ENCODE measurements around the gene BRD3.

BRD3 gene

DNA sequence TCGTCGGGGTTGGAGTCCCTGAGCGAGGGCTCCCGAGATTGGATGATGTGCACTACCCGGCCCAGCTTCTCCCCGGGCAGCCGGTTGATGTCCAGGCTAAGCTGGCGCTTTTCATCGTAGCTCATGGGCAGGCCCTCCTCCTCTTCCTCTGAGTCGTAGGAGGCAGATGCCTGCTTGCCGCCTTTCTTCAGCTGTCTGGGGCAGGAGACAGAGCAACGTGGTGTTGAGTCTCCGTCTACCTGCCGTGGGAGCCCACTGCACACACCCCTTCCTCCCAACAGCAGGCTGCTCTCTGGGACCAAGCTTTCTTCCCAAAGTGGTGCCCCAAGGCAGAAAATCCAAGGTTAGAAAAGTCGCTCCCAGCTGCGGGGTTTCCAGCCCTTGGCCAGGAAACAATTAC lies 31.7 kb downstream of the BRD3 start:
- Histone ChIP-seq H3K4me1 (ENCODE audit: control insufficient read depth in 1 of 2, insufficient read depth in 1 of 2, low read depth in 1 of 2, low read length in 1 of 2) (no peaks in the 10 kb centered on the region), H3K36me3 (peaks cover 84% of the 10 kb centered on the region), H3K4me3 (ENCODE audit: low read depth in 1 of 2, low read length in 1 of 2) (no peak overlapping the region), H3K27me3 (no peaks in the 10 kb centered on the region), H3K9me3 (no peaks in the 10 kb centered on the region), H3K27ac (no peak overlapping the region)
- TF ChIP-seq CTCF (IDR thresholded peaks at IDR 0.05): no peak

DNA sequence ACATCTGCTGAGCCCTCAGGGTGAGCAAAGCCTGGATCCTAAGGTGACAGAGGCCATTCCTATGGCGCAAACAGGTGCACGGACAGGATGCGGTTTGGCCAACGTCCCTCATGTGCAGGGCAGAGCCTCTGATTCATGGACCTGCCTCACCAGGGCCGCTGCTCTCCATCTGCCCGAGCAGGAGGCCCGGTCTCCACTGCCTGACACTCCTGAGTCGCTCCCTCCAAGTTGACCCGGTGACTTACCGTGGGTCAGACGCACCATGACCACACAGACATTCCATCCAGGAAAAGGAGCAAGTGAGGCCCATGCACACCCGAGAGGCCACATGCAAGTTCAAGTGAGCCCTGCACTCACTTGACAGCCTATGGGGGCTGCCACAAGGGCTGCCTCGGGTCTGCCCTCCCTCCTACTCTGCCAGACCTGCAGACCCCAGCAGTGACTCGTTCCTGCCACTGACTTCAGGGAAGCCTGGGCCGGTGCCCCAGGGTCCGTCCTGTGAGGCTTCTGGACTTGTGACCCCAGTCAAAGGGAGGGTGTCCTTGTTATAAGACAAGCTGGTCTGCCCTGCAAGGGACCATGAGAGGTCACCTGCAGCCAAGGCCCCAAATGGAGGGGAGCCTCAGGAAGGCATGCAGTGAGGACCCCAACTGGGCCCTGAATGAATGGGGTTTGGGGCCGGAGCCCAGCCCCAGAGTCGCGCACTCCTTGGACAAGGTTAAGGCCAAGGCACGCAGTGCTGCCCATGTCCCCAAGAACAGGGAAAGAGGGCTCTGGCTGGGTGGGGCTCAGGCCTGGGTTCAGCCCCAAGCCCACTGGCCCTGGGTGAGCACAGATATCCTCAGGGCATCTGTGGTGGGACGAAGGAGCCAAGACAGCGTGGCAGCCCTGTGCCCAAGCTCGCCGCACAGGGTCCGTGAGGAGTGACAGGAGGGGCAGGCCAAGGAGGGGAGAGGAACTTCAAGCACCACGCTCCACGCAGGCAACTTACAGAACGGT lies 32.5 kb downstream of the BRD3 start:
- H3K27me3 ChIP-seq: no peaks in the 10 kb centered on the region
- no peaks in the 10 kb centered on the region for H3K9me3 ChIP-seq
- H3K36me3 ChIP-seq: peaks cover 84% of the 10 kb centered on the region
- H3K4me3 ChIP-seq (ENCODE audit: low read depth in 1 of 2, low read length in 1 of 2): no peak overlapping the region
- H3K27ac ChIP-seq: no peak overlapping the region
- no peaks in the 10 kb centered on the region for H3K4me1 ChIP-seq (ENCODE audit: control insufficient read depth in 1 of 2, insufficient read depth in 1 of 2, low read depth in 1 of 2, low read length in 1 of 2)
- TF ChIP-seq CTCF (IDR thresholded peaks at IDR 0.05): no peak

- no peaks in the 10 kb centered on the region for H3K9me3 ChIP-seq
- no peak overlapping the region for H3K4me3 ChIP-seq (ENCODE audit: low read depth in 1 of 2, low read length in 1 of 2)
- TF ChIP-seq CTCF (IDR thresholded peaks at IDR 0.05): no peak
- no peaks in the 10 kb centered on the region for H3K27me3 ChIP-seq
- no peak overlapping the region for H3K27ac ChIP-seq
- no peaks in the 10 kb centered on the region for H3K4me1 ChIP-seq (ENCODE audit: control insufficient read depth in 1 of 2, insufficient read depth in 1 of 2, low read depth in 1 of 2, low read length in 1 of 2)
- peaks cover 82% of the 10 kb centered on the region for H3K36me3 ChIP-seq
Measured at GRCh38 chr9:134034215-134035040, 33.4 kb downstream of the BRD3 start.

DNA sequence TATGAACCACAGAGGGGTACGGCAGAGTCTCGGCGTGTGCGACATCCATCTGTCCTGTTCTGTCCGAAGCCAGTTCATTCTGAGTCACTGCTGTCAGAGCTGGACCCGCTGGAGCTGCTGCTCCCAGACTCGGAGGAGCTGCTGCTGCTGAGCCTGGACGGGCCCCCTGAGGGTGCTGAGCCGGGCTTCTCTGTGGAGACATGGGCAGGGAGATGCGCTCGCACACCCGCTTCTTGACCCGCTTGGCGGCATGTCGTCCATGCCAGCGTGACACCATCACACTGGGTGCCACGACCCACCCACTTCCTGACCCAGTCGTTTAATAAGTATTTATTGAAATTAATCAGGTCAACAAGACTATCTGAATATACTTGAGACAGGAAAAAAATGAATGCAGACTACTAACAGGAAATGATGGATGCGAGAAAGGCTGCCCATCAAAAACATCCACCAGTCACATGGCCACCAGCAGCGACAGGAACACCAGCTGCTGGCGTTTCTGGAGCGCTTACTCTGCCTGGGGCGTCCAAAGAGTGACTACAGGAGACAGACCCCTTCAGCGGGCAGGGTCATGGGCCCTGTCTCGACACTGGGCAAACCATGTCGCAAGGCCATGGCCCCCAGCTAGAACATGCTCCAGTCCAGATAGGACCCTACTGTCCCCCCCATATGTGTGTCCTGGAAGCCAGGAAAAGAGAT lies 34.2 kb downstream of the BRD3 start:
- peaks cover 82% of the 10 kb centered on the region for H3K36me3 ChIP-seq
- H3K27ac ChIP-seq: no peak overlapping the region
- TF ChIP-seq CTCF (IDR thresholded peaks at IDR 0.05): no peak
- no peaks in the 10 kb centered on the region for H3K4me1 ChIP-seq (ENCODE audit: control insufficient read depth in 1 of 2, insufficient read depth in 1 of 2, low read depth in 1 of 2, low read length in 1 of 2)
- H3K4me3 ChIP-seq (ENCODE audit: low read depth in 1 of 2, low read length in 1 of 2): no peak overlapping the region
- H3K9me3 ChIP-seq: no peaks in the 10 kb centered on the region
- no peaks in the 10 kb centered on the region for H3K27me3 ChIP-seq

DNA sequence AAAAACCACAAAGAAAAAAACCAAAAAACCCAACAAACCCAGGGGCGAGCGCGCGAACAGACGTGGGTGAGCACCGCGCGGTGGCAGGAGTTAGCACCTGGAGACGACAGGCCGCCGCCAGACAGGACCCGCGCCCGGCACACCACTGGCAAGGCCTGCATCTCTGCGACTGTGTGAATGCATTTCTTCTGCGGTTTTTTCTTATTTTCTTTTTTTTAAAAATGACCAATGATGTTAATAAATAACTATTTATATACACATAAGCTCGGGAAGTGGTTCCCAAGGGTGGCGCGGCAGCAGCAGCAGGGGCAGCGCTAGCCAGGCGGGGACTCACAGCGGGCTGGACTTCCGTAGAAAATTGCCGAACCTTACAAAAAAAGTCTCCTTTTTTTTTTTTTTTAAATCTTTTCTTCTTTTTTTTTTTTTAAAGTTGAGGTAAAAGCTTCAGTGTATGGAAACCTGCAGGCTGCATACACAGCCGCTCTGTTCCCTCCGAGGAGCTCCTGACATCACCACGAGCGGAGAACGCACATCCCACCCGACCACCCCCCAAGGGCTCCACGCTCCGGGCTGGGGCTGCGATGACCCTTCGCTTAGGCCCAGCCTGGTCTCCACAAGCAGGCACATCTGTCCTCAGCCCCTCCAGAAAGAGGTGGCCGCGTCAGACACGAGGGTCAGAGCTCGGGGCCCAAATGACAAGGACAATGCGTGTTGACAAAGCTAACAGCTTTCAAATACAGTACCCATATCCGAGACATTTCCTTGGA lies 35.2 kb downstream of the BRD3 start:
- H3K4me1 ChIP-seq (ENCODE audit: control insufficient read depth in 1 of 2, insufficient read depth in 1 of 2, low read depth in 1 of 2, low read length in 1 of 2): no peaks in the 10 kb centered on the region
- no peak for TF ChIP-seq CTCF (IDR thresholded peaks at IDR 0.05)
- H3K4me3 ChIP-seq (ENCODE audit: low read depth in 1 of 2, low read length in 1 of 2): no peak overlapping the region
- no peaks in the 10 kb centered on the region for H3K9me3 ChIP-seq
- no peak overlapping the region for H3K27ac ChIP-seq
- peaks cover 81% of the 10 kb centered on the region for H3K36me3 ChIP-seq
- H3K27me3 ChIP-seq: no peaks in the 10 kb centered on the region

Data from neutrophil (primary cell).